Mononuclear cell (primary cell): ENCODE results near the gene RPTN. TPM values are rescaled to one million over a fixed set of nuclear protein-coding genes. Genes with fewer than 3 reads are reported as not detected.

Experiments used
- H3K27me3 ChIP-seq: 2 replicates; pipeline ENCODE4 v1.6.0; 2011; ENCODE audit warnings: low read length, control low read depth; ENCODE audit not compliant: insufficient read depth
- H3K4me1 ChIP-seq: 2 replicates; pipeline ENCODE4 v1.5.1; 2011; ENCODE audit warnings: mild to moderate bottlenecking, low read length, control low read depth; ENCODE audit not compliant: insufficient read depth
- H3K4me3 ChIP-seq: 2 replicates; pipeline ENCODE4 v1.5.1; 2011; ENCODE audit warnings: mild to moderate bottlenecking, low read length, moderate library complexity
- H3K9me3 ChIP-seq: 2 replicates; pipeline ENCODE4 v1.5.1; 2011; ENCODE audit warnings: low read depth, mild to moderate bottlenecking, control low read depth, low read length
- total RNA-seq: library from RNA; depleted of rRNA; stranded (reverse); fragments of >200 nt; gene quantifications from one replicate; pipeline ENCODE4 v1.2.3, GENCODE V29; 2012

RPTN gene
- total RNA-seq, 1 donor, result not detected

DNA sequence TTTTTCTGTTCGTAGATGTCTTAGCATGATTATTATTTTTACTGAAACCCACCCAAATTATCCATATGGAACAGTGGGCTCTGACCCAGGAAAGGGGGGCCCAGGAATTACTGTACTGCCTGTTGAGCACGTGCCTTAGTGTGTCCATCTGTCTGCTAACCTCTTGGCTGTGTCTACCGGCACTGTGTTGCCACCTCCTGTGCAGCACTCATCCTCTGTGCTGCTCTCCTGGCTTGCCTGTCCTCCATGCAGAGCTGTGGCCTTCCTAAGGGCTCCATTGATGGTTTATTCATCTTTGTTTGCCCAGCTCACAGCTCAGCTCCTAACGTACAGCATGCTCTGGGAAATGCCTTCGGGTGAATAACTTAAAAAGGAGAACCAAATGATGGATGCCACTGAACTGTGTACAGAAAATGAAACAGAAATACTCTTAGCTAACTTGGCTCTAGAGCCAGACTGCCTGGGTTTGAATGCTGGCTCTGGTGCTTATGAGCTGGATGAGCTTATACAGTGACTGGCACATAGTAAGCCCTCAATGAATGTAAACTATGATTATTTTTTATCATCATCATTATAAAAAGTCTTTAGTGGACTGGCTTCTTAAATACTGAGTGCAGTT lies 11.4 kb upstream of the RPTN start:
- H3K4me1 ChIP-seq, result peaks cover 56% of the 10 kb centered on the region
- no peak overlapping the region for H3K4me3 ChIP-seq
- H3K9me3 ChIP-seq, result no peaks in the 10 kb centered on the region
- H3K27me3 ChIP-seq, result no peaks in the 10 kb centered on the region

DNA sequence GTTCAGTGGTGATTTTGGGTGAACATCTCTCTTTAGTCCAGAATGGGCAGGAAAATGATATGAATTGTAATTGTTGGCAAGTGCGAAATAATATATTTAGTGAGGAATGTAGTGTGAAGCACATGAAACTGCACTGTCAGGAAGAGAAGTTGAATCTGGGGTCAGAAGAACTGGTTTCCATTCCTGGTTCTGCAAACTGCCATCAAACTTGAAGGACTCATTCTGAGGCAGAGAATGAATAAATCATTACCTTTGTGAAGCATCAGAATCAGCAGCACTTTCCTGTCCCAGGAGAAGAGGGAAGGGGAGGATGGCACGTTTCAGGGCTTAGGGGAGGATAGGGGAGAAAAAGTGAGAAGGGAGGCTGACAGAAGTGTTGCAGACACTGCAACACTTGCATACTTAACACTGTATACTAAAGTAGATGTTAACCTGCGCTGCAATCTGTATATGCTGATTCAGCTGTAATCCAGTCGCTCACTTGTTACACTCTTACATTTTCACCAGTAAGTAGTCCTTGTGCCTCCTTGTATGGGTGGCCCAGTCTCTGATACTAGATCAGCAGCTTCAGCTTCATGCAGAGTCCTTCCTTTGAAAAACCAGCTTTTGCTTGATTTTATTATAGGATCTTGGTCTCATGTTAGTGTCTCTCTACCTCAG lies 10.5 kb upstream of the RPTN start:
- Histone ChIP-seq H3K4me1 (peaks cover 65% of the 10 kb centered on the region), H3K4me3 (no peak overlapping the region), H3K27me3 (no peaks in the 10 kb centered on the region), H3K9me3 (no peaks in the 10 kb centered on the region)

DNA sequence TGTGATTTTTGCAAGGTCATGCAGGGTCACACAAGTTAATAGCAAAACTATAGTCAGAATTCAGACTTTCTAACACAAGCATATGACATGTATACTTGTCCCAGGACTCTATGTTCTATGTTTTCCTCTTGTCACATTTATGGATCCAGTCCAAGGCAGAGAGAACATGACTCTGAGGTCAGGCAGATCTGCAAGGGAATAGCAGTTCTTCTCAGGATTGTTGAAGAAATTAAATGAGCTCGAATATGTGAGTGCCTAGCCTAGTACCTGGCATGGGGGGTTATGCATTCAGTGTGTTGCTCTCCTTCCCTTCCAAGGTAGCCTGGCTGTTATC lies 9.5 kb upstream of the RPTN start:
- Histone ChIP-seq H3K4me1 (peaks cover 66% of the 10 kb centered on the region), H3K27me3 (no peaks in the 10 kb centered on the region), H3K9me3 (no peaks in the 10 kb centered on the region), H3K4me3 (no peak overlapping the region)

DNA sequence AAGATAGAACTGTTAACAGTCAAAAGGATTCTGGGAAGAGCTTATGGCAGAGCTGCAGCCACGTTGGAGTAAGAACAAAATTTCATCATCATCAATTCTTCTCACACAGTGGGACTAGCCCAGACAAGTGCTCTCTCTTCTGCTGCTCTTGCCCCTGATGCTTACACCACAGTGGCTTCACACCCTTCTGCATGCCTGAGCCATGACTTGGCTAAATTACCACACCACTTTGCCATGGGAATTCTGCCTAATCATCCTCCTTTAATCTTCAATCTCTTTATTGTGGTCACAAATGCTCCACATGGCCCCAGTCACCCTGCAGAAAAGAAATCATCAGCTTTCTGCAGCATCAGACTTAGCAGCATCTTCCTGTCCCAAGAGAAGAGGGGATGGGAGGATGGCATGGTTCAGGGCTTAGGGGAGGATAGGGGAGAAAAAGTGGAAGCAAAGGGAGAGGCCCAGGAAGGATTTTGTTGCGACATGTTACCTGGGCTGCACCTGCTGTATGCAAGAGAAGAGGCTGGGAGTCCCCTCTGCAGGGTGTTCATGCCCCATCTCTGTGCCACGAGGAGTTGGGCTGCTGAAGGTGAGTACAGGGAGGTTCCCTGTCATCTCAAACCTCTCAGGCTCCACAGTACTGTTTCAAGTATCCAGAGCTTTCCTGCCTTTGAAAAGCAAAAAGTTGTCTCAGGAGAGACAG lies 9.0 kb upstream of the RPTN start:
- Histone ChIP-seq H3K27me3 (no peaks in the 10 kb centered on the region), H3K4me1 (peaks cover 66% of the 10 kb centered on the region), H3K9me3 (no peaks in the 10 kb centered on the region), H3K4me3 (no peak overlapping the region)

DNA sequence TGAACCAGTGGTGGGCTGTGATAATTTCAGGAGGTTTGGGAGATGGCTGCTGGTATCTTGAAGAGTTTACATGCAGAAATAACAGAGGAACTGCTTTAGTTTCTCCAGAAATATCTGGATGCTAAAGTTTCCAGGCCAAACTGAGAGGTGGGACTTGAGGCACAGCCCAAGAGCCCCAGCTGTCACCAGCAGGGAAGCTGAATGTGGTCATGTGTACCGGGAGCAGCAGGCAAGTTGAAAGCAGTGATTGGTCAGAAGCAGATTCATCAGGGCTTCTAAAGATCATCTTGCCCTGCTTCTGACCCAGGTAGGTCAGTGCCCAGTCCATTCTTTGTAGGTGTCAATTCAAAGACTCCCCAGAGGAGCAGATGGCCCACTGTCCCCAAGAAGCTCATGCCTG lies 7.9 kb upstream of the RPTN start:
- Histone ChIP-seq H3K9me3 (no peaks in the 10 kb centered on the region), H3K4me3 (no peak overlapping the region), H3K4me1 (peaks cover 73% of the 10 kb centered on the region), H3K27me3 (no peaks in the 10 kb centered on the region)

DNA sequence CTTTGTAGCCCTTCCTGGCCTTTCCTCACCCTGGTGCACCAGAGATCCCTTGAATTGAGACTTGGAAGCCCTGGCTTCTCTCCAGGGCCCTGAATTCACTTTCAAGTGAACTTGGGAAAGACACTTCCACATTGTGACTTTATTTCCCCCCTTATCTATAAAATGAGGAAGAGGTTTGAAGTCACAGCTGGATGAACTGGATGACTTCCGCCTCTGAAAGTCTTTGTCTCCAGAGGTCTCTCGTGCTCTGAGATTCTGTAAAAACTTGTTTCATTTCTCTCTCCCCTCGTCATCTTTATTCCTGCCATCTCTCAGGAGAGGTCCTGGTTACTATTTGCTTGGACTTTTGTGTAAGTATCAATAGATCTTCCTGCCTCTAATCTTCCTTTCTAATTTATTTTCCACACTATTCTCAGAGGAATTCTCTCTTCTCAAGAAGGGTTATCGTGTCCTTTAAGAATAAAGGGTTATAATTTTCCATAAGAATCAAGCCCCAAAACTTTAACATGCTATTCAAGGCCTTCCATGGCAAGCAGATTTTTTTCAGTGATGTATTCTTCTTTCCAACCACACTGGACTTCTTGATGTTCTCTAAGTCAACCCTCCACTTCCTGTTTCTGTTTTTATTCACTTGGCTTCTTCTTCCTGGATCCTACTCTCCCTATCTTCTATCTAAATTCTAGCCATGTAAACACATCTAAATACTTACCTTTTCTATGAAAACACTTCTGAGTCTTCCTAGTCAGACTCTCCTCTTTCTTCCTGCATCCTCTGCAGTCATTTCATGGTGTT lies 6.5 kb upstream of the RPTN start:
- Histone ChIP-seq H3K9me3 (no peaks in the 10 kb centered on the region), H3K4me1 (peaks cover 79% of the 10 kb centered on the region), H3K4me3 (no peak overlapping the region), H3K27me3 (no peaks in the 10 kb centered on the region)

DNA sequence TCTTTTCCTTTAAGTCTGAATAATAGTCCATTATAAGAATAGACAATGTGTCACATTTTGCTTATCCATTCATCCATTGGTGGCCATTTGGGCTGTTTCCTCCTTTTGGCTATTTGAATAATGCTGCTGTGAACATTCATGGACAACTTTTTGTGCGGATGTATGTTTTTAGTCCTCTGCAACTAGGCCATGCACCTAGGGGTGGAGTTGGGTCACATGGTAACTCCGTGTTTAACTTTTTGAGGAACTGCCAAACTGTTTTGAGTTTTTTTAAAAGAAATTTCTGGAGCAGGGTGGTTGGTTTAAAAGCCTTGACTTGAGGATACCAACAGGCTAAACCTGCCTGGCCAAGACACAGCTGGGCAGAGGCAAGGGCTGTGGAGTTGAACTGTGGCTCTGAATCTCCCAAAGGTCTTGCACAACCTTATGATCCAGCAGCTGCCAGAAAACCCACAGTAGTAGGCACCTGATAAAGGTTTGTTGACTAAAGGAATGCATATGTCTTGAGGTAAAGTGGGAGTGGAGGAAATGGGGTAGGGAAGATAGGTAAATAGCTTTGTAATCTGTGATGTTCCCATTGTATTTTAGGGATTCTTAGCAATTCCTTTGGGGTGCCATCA lies 5.6 kb upstream of the RPTN start:
- Histone ChIP-seq H3K9me3 (no peaks in the 10 kb centered on the region), H3K4me3 (no peak overlapping the region), H3K4me1 (peaks cover 79% of the 10 kb centered on the region), H3K27me3 (no peaks in the 10 kb centered on the region)

DNA sequence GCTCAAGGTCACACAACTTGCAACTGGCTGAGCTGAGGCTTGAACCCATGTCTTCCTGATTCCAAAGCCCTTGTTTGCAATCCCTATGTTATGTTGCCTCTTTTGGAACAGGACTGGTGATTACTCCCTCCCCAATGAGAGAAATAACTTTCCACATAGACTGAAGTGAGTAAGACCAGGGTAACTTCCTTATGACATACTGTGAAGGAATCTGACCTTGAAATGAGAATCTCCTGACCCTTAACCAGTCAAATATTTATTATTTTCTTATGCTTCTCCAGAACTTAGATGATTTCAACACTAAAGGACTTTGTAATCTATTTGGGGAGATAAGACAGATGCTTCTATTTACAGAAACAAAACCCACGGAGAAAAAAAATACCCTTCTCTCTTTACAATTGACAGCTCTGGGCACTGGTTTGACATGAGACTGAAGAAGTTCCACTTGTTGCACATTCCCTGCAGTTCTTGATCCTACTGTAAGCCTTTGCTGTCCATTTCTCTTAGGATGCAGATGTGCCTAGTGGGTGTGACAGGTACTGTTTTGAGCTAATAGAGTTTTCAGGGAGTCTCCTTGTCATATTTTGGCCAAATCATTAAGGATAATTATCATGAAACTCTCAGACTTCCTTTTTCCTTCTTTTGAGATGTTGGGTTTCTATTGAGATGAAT lies 3.9 kb upstream of the RPTN start:
- Histone ChIP-seq H3K4me1 (peaks cover 63% of the 10 kb centered on the region), H3K9me3 (no peaks in the 10 kb centered on the region), H3K27me3 (no peaks in the 10 kb centered on the region), H3K4me3 (no peak overlapping the region)

DNA sequence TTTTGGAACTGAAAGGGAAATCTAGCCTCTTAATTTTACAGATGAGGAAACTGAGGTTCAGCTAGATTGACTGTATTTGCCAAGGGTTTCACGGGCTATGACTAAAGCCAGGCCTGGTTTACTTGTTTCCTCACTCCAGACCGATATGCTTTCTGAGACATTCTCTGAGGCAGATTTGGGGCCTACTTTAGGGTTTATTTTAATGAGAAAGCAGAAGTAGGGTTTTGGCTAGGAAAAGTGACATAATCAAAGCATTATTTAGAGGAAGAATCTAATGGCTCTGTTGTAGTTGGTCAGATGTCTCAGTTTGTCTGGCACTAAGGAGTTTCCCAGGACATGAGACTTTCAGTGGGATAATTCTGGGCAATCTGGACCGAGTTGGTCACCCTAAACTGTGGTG lies 1.5 kb upstream of the RPTN start:
- Histone ChIP-seq H3K9me3 (no peaks in the 10 kb centered on the region), H3K4me1 (peaks cover 41% of the 10 kb centered on the region), H3K27me3 (no peaks in the 10 kb centered on the region), H3K4me3 (no peak overlapping the region)

DNA sequence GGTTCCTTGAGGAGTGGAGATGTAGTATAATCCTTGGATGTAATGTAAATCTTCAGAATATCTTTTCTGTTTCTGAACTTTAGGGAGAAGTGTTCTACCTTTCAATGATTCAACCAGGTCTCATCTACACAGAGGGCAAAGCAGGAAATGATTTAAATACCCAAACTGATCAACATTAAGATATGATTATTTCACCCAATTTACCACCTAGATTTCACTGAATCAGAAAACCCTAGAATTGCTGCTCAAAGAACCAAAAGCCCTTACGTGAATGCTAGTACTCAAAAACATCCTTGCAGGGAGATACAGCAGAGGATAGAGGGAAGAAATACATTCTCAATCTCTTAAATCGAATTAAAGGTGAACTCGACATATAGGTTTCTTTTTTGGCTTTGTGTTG lies 5.0 kb downstream of the RPTN start:
- H3K4me3 ChIP-seq, result no peak overlapping the region
- H3K4me1 ChIP-seq, result no peaks in the 10 kb centered on the region
- H3K9me3 ChIP-seq, result no peaks in the 10 kb centered on the region
- H3K27me3 ChIP-seq, result peaks cover 3% of the 10 kb centered on the region

DNA sequence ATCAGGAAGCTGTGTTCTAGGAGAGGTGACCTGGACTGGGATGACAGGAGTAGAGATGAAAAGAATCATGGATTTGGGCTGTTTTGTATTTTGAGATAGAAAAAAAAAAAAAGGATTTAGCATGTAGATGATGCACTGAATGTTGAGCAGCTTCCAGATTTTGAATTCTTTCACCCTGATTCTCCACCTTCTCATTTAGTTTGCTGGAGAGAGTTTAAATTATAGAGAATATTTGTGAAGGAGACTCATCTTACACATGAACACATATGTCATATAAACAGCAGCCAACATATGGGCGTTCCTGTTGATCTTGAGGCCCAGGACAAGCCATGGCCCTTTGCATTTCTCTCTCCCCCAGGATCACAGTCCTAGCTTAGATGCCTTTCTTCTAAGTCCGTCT lies 7.4 kb downstream of the RPTN start:
- peaks cover 3% of the 10 kb centered on the region for H3K27me3 ChIP-seq
- H3K9me3 ChIP-seq, result peaks cover 6% of the 10 kb centered on the region
- H3K4me3 ChIP-seq, result no peak overlapping the region
- H3K4me1 ChIP-seq, result no peaks in the 10 kb centered on the region

DNA sequence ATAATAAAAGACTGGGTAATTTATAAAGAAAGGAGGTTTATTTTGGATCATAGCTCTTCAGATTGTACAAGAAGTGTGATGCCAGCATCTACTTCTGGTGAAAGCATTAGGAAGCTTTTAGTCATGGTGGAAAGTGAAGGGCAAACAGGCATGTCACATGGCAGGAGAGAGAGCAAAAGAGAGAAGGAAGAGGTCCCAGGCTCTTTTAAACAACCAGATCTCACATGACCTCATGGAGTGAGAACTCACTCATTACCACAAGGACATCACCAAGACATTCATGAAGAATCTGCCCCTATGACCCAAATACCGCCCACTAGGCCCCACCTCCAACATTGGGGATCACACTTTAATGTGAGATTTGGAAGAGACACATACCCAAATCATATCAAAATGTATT lies 10.0 kb downstream of the RPTN start:
- no peak overlapping the region for H3K4me3 ChIP-seq
- peaks cover 3% of the 10 kb centered on the region for H3K27me3 ChIP-seq
- H3K4me1 ChIP-seq, result no peaks in the 10 kb centered on the region
- H3K9me3 ChIP-seq, result peaks cover 6% of the 10 kb centered on the region

DNA sequence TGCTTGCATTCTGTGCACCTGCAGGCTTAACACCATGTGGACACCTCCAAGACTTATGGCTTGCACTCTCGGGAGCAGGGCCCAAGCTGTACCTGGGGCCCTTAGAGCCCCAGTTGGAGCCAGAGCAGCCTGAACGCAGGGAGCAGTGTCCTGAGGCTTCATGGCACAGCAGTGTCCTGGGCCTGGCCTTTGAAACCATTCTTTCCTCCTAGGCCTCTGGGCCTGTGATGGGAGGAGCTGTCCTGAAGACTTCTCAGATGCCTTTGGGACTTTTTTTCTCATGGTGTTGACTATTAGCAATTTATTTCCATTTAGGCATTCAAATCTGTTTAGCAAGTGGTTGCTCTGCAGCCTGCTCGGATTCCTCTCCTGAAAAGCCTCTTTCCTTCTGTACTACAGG lies 11.0 kb downstream of the RPTN start:
- Histone ChIP-seq H3K9me3 (peaks cover 6% of the 10 kb centered on the region), H3K4me1 (no peaks in the 10 kb centered on the region), H3K4me3 (no peak overlapping the region), H3K27me3 (peaks cover 5% of the 10 kb centered on the region)

DNA sequence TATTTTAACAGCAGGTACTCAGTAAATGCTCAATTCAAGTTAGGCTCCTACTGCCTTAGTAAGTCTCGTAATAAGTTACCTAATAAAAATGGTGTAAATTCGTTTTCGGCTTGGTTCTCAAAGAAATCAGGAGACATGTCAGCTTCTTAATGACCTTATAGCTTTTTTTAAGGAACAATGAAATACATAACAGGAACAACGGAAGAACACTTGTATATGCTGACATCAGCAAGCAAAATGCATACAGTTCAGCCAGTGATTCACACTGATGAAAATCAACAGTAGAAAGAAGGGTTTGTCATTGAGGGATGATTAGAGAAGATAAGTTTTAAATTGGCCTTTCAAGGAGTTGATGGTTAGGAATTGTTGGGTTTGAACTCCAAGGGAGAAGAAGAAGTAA lies 13.3 kb downstream of the RPTN start:
- Histone ChIP-seq H3K4me1 (no peaks in the 10 kb centered on the region), H3K9me3 (peaks cover 6% of the 10 kb centered on the region), H3K4me3 (no peak overlapping the region), H3K27me3 (peaks cover 18% of the 10 kb centered on the region)
